ENCODE data around the gene LRRC72.

GRCh38 chr7:16616122-16616521 lies 89.5 kb downstream of the LRRC72 start:
- TF ChIP-seq CTCF (IDR thresholded peaks at IDR 0.05): no peak
- no peak for TF ChIP-seq POLR2A (IDR thresholded peaks at IDR 0.05)

Data from breast epithelium (tissue), 3 donors.